Measurements from ENCODE around the gene ADAMTS7.
"Not testable (repeated sequence)": the region's sequence is repeated elsewhere in the genome, so short reads cannot be mapped to it uniquely, and the experiment has no call there.

Gene ADAMTS7

DNA sequence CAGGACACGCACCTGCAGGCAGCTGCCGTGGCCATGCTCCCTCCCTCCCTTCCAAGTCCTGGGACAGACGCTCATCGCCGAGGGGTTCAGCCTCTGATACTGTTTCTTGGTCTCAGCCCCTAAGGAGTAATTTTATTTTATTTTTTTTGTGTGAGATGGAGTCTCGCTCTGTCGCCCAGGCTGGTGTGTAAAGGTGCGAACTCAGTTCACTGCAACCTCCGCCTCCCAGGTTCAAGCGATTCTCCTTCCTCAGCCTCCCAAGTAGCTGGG lies 53.7 kb downstream of the ADAMTS7 start:
- no peak for DNase-seq (ENCODE audit: low read depth in 2 of 2)
- H3K4me3 ChIP-seq (replicated peaks in 1 of 2; ENCODE audit: low read depth in 2 of 2, low read length in 2 of 2), result no peak overlapping the region
- TF ChIP-seq, protein P1, sequence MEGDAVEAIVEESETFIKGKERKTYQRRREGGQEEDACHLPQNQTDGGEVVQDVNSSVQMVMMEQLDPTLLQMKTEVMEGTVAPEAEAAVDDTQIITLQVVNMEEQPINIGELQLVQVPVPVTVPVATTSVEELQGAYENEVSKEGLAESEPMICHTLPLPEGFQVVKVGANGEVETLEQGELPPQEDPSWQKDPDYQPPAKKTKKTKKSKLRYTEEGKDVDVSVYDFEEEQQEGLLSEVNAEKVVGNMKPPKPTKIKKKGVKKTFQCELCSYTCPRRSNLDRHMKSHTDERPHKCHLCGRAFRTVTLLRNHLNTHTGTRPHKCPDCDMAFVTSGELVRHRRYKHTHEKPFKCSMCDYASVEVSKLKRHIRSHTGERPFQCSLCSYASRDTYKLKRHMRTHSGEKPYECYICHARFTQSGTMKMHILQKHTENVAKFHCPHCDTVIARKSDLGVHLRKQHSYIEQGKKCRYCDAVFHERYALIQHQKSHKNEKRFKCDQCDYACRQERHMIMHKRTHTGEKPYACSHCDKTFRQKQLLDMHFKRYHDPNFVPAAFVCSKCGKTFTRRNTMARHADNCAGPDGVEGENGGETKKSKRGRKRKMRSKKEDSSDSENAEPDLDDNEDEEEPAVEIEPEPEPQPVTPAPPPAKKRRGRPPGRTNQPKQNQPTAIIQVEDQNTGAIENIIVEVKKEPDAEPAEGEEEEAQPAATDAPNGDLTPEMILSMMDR (IDR thresholded peaks at IDR 0.05; ENCODE audit: low read depth, low read length), result no peak

DNA sequence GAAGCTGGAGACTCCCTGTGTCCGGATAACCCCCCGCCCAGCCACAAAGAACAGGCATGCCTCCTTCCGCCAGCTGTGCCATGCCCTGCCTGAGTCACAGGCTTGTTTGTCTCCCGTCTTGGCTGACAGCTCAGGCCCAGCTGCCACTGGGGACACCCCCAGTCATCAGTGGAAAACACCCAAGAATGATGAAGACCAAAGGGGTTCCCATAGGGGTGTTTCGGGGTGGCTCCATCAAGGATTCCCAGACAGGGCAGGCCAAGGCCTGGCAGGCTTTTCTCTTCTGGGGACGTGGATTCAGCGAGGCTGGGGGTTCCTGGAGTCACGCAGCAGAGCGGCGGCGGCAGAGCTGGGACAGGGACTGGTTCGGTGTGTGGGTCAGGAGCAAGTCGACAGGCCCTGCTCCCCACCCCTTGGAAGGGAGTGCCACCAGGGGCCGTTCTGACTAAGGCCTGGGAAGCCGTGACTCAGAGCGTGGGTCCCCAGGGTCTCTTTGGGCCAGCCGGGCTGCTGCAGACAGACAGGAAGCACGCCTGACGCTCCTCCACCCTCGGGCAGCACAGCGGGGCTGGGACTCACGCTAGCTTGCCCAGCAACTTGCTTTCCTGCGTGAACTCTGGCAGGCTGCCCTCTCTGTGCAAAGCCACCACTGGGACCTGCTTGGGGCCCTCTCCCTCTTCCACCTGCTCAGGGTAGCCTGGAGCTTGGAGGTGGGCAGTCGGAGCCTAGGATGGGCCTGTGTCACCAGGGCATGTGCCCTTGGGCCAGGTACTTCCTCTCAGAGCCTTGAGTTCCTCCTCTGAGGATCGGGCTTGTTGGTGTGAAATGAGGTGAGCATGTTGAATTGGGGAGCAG lies 54.3 kb downstream of the ADAMTS7 start:
- H3K4me3 ChIP-seq (replicated peaks in 1 of 2; ENCODE audit: low read depth in 2 of 2, low read length in 2 of 2), result not testable (repeated sequence)
- DNase-seq (ENCODE audit: low read depth in 2 of 2), result peak; percentile 81 to 97

DNA sequence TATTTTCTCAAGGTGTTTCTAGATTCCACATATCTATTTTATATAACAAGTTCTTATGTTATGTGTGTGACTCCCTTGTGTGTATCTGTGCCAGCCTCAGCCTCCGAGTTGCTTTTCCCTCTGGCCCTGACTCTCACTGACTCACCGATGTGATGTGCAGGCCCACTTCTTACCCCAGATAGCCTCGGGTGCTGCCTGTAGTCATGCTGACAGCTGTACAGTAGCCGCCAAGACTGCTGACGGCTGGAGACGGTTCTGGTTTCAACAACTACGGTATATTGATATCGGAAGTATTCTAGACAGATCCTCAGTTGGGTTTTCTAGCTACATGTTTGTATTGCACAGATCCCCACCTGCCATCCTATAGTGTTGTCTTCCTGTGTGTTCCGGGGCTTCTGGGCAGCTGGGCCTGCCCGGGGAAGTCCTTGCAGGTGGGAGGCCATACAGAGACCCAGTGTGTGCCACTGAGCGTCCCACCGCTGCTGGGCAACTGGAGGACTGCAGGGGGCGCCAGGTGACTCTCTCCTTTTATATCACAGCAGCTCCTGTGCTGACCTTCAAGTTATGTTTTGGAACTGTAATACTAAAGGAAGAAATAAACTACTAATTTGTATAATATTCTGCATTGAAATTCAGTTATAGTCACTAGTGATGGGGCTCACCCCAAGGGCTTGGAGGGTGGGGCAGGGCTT lies 55.2 kb downstream of the ADAMTS7 start:
- TF ChIP-seq, protein P1 (IDR thresholded peaks at IDR 0.05; ENCODE audit: low read depth, low read length), result peak; percentile 26
- H3K4me3 ChIP-seq (replicated peaks in 1 of 2; ENCODE audit: low read depth in 2 of 2, low read length in 2 of 2), result not testable (repeated sequence)
- DNase-seq (ENCODE audit: low read depth in 2 of 2), result peak; percentile 72 to 83

DNA sequence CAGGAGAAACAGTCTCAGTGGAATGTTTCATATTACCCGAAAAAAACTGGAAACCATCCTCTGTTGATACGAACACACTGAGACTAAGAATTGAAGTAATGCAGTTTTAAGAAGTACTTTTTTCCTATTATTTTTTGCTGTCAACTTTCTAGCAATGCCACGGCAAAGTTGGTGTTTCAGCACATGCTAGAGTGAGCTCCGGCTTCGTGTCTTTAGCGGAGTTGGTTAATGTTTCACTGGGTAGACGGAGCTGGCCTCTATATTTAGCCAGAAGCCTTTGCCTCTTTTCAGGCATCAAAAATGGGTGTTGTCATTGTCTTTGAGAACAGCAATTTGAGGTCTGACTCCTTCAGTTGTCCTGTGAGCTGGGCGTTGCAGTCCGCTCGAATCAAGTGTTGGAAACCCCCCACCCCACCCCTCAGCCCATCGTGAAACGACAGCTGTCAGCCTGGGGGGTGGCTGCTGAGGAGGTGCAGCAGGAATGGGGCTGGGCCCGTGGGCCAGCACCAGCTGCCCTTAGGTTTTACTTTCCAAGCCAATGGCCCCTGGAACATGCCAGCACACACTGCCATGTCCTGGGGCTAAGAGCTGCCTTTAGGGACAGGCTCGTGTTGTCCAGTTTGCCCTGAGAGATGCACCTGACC lies 56.5 kb downstream of the ADAMTS7 start:
- not testable (repeated sequence) for DNase-seq (ENCODE audit: low read depth in 2 of 2); H3K4me3 ChIP-seq (replicated peaks in 1 of 2; ENCODE audit: low read depth in 2 of 2, low read length in 2 of 2)

DNA sequence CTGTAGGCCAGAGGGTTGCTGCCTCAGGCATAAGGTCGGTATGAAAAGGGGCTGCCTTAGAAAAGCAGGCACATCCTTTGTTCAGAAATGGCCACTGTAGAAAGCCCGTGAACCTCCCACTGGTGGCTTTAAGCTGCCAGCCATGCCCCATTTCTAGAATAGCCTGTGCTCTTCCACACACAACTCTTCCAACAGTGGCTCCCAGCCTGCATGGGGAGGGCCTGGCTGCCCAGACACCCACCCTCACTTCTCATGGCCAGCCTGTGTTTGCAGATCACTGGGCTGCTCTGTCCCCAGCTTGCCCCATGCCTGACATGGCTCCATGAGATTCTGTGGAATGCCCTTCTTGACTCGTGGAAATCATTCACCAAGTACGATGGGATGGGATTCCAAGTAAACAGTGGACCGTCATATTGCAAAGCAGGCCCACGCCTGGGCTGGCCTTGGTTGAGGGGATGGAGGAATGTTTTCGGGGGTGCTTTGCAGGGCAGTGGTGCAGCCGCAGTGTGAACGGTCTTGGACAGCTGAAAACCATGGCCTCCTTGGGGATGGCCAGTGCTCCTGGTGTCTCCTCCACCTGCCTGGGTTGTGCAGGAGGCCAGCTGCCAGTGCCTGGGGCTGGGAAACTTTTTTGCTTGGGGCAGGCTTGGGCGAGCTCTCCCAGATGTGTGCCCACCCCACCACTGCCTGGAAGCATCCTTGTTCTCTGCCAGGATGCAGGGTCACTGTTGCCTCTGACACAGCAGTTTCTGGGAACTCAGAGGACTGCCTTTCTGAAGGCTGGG lies 57.3 kb downstream of the ADAMTS7 start:
- DNase-seq (ENCODE audit: low read depth in 2 of 2), result peak in 1 of 2 donors; percentile 4

DNA sequence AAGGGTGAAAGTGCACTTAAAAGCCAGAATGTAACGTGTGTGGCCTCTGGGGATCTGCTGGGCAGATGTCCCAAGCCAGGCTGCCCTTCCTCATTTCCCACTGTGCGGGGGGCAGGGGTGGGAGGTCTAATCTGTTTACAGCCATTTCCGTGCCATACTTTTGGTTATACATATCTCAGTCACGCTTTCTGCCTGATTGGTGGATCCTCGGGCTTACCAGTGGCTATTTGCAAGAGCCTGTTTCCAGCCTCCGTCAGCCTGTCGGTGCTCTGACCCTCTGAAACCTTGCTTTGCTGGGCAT lies 58.0 kb downstream of the ADAMTS7 start:
- not testable (repeated sequence) for DNase-seq (ENCODE audit: low read depth in 2 of 2); H3K4me3 ChIP-seq (replicated peaks in 1 of 2; ENCODE audit: low read depth in 2 of 2, low read length in 2 of 2)

More for the DNA sequence above, 57.3 kb downstream of the ADAMTS7 start:
- H3K4me3 ChIP-seq (replicated peaks in 1 of 2; ENCODE audit: low read depth in 2 of 2, low read length in 2 of 2), result not testable (repeated sequence)

DNA sequence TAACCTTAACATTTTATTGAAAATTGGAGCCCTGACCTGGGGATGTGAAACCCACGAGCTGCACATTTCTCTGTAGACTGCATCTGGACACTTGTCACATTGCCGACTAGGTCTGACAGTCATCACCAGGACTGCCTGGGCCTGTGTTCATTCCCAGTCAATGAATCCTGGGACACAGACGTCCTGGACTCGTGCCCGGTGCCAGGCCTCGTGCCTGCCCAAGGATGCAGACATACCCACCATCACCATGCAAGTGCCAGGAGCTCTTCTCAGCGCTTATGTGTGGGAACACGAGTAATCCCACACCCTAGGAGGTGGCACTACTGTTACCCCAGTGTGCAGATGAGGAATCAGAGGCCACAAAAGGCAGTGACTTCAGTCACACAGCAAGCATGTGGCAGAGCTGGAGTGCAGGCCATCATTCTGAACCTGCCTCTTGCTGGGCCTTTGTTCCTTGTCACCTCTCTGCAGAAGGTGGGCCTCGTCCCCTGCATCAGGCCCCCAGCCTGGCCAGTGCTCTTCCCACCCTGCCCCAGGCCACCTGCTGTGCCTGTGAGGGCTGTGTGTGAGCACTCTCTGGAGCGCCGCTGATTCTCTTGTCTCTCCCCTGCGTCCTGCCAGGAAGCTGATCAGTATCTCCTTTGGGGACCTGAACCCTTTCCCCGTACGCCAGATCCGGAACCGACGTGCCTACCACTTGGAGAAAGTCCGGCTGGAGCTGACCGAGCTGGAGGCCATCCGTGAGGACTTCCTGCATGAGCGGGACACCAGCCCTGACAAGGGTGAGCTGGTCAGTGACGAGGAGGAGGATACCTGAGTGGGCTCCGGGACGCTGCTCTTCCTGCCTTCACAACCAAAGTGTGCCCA lies 58.5 kb downstream of the ADAMTS7 start:
- H3K4me3 ChIP-seq (replicated peaks in 1 of 2; ENCODE audit: low read depth in 2 of 2, low read length in 2 of 2), result no peak overlapping the region
- DNase-seq (ENCODE audit: low read depth in 2 of 2), result no peak
- TF ChIP-seq, protein P1 (IDR thresholded peaks at IDR 0.05; ENCODE audit: low read depth, low read length), result no peak

DNA sequence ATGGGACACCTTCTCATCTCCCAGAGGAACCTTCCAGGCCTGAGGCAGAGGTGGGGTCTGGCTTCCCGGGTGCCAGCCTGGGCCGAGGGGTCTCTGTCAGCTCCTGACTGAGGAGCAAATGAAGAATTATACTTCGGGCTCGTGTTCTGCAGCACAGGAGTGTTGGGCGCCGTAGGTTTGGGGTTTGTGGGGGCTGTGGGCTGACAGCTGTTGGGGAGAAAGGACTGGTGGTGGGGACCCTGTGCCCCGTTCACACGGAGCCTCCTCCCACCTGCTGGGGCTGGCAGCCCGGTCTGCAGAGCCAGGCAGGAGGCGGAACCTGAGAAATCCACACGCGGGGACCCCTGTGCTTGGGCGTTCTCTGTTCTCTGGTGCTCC lies 59.7 kb downstream of the ADAMTS7 start:
- TF ChIP-seq, protein P1 (IDR thresholded peaks at IDR 0.05; ENCODE audit: low read depth, low read length), result no peak
- no peak overlapping the region for H3K4me3 ChIP-seq (replicated peaks in 1 of 2; ENCODE audit: low read depth in 2 of 2, low read length in 2 of 2)
- DNase-seq (ENCODE audit: low read depth in 2 of 2), result no peak
